AG10803 (cell line): Measurements from ENCODE around the gene FEM1B.

Experiments
- DNase-seq: peaks from one replicate; pipeline ENCODE4 v3.0.0; 2010; ENCODE audit warnings: low read depth
- H3K4me3 ChIP-seq: 2 replicates; pipeline ENCODE4 v1.5.1; 2011; ENCODE audit warnings: mild to moderate bottlenecking, low read length, control low read depth
- CTCF ChIP-seq: conservative IDR thresholded peaks from 2 replicates; pipeline ENCODE4 v1.5.1; 2011; ENCODE audit warnings: mild to moderate bottlenecking, low read length, control low read depth, inconsistent platforms

Gene FEM1B

GRCh38 chr15:68307131-68307928, 29.8 kb downstream of the FEM1B start:
- DNase-seq = no peak
- TF ChIP-seq CTCF = no peak

GRCh38 chr15:68309024-68309423, 31.5 kb downstream of the FEM1B start:
- TF ChIP-seq CTCF = no peak
- no peak overlapping the region for H3K4me3 ChIP-seq
- no peak for DNase-seq

More at GRCh38 chr15:68307131-68307928, 29.8 kb downstream of the FEM1B start:
- no peak overlapping the region for H3K4me3 ChIP-seq

- DNase-seq = no peak
- no peak for TF ChIP-seq CTCF
- no peak overlapping the region for H3K4me3 ChIP-seq
Observed at GRCh38 chr15:68310178-68310803, 32.7 kb downstream of the FEM1B start.

- no peak overlapping the region for H3K4me3 ChIP-seq
- no peak for DNase-seq
- TF ChIP-seq CTCF = no peak
Observed at GRCh38 chr15:68310804-68311463, 33.4 kb downstream of the FEM1B start.

- DNase-seq = no peak
- no peak overlapping the region for H3K4me3 ChIP-seq
- TF ChIP-seq CTCF = no peak
Observed at GRCh38 chr15:68311464-68311835, 33.9 kb downstream of the FEM1B start.

GRCh38 chr15:68311859-68312557, 34.5 kb downstream of the FEM1B start:
- no peak for DNase-seq
- H3K4me3 ChIP-seq = no peak overlapping the region
- TF ChIP-seq CTCF = no peak
